Erythroblast (primary cell): ENCODE measurements around the gene SORCS3.

Source experiments
- GATA1 ChIP-seq: IDR thresholded peaks from 2 replicates; pipeline ENCODE4 v1.6.1; 2011; ENCODE audit warnings: low read depth, mild to moderate bottlenecking, control low read depth, low read length, moderate library complexity
- POLR2A ChIP-seq: IDR thresholded peaks from 2 replicates; pipeline ENCODE4 v1.6.1; 2011; ENCODE audit warnings: mild to moderate bottlenecking, low read length

GRCh38 chr10:104938031-104938430, 296.9 kb downstream of the SORCS3 start:
- TF ChIP-seq POLR2A: no peak
- no peak for TF ChIP-seq GATA1
